Astrocyte of the spinal cord (primary cell): ENCODE results near the gene TNXB.
"Not testable (repeated sequence)": the region's sequence is repeated elsewhere in the genome, so short reads cannot be mapped to it uniquely, and the experiment has no call there.

Experiments
- DNase-seq: peaks from one replicate; pipeline ENCODE4 v3.0.0; 2011; ENCODE audit warnings: low read depth, low spot score
- H3K4me3 ChIP-seq: 2 replicates; pipeline ENCODE4 v1.5.1; 2011; ENCODE audit warnings: low read depth, mild to moderate bottlenecking, low read length, moderate library complexity
- in situ Hi-C: cut with HindIII; loops from 2 replicates; pipeline ENCODE4 v1.10.0; 2017; ENCODE audit warnings: low sequenced_read_pairs

Gene TNXB

GRCh38 chr6:32008037-32008436 lies 101.1 kb downstream of the TNXB start:
- in situ Hi-C loops, H3K4me3 ChIP-seq, DNase-seq: not testable (repeated sequence)

- DNase-seq, in situ Hi-C loops, H3K4me3 ChIP-seq: not testable (repeated sequence)
Measured at GRCh38 chr6:32007086-32007485, 102.1 kb downstream of the TNXB start.

- DNase-seq, in situ Hi-C loops, H3K4me3 ChIP-seq: not testable (repeated sequence)
Measured at GRCh38 chr6:32005991-32006529, 103.1 kb downstream of the TNXB start.

GRCh38 chr6:32005538-32005880 lies 103.6 kb downstream of the TNXB start:
- in situ Hi-C loops, H3K4me3 ChIP-seq, DNase-seq: not testable (repeated sequence)

GRCh38 chr6:32004864-32005537 lies 104.1 kb downstream of the TNXB start:
- in situ Hi-C loops, result not testable (repeated sequence)

GRCh38 chr6:32004393-32004792 lies 104.7 kb downstream of the TNXB start:
- DNase-seq, in situ Hi-C loops: not testable (repeated sequence)

More at GRCh38 chr6:32004864-32005537, 104.1 kb downstream of the TNXB start:
- not testable (repeated sequence) for H3K4me3 ChIP-seq, DNase-seq

GRCh38 chr6:32003301-32003700 lies 105.8 kb downstream of the TNXB start:
- DNase-seq, in situ Hi-C loops, H3K4me3 ChIP-seq: not testable (repeated sequence)

More at GRCh38 chr6:32004393-32004792, 104.7 kb downstream of the TNXB start:
- not testable (repeated sequence) for H3K4me3 ChIP-seq

- in situ Hi-C loops, DNase-seq, H3K4me3 ChIP-seq: not testable (repeated sequence)
Measured at GRCh38 chr6:32002546-32003268, 106.4 kb downstream of the TNXB start.

GRCh38 chr6:31996385-31996784 lies 112.8 kb downstream of the TNXB start:
- in situ Hi-C loops, H3K4me3 ChIP-seq, DNase-seq: not testable (repeated sequence)

GRCh38 chr6:31994421-31994820 lies 114.7 kb downstream of the TNXB start:
- DNase-seq, in situ Hi-C loops, H3K4me3 ChIP-seq: not testable (repeated sequence)
